DND-41 (cell line): ENCODE results near the gene ZNF366.

Source experiments
- ATAC-seq: fragments of 200-7000 bp; cut with Tn5 transposase; 3 replicates; pipeline ENCODE4 v1.9.1; 2021; ENCODE audit warnings: low read depth; ENCODE audit not compliant: insufficient read depth
- DNase-seq: peaks from one replicate; pipeline ENCODE4 v3.0.0-alpha.2; 2020
- H2AFZ ChIP-seq: 2 replicates; pipeline ENCODE4 v1.6.0; 2012; ENCODE audit warnings: low read depth, low read length
- H3K27ac ChIP-seq: 2 replicates; pipeline ENCODE4 v1.5.1; 2012; ENCODE audit warnings: low read length, inconsistent platforms
- H3K27me3 ChIP-seq: fragments of 200-600 bp; sonication (generic); 2 replicates; pipeline ENCODE4 v1.6.0; 2012; ENCODE audit warnings: low read length, mild to moderate bottlenecking, inconsistent platforms; ENCODE audit not compliant: insufficient read depth, poor library complexity
- H3K36me3 ChIP-seq: 2 replicates; pipeline ENCODE4 v1.5.1; 2012; ENCODE audit warnings: low read length, inconsistent platforms; ENCODE audit not compliant: insufficient read depth
- H3K4me1 ChIP-seq: 2 replicates; pipeline ENCODE4 v1.5.1; 2012; ENCODE audit warnings: mild to moderate bottlenecking, low read length; ENCODE audit not compliant: insufficient read depth
- H3K4me2 ChIP-seq: 2 replicates; pipeline ENCODE4 v1.6.0; 2012; ENCODE audit warnings: mild to moderate bottlenecking, moderate library complexity, low read length, inconsistent platforms; ENCODE audit not compliant: insufficient read depth
- H3K4me3 ChIP-seq, 2 experiments: fragments of 200-600 bp in 1 of 2; shearing (Covaris generic) in 1 of 2; 2 replicates each; pipeline ENCODE4 v1.5.1; 2012 to 2016; ENCODE audit warnings: inconsistent platforms in 2 of 2, low read length in 2 of 2, mild to moderate bottlenecking in 2 of 2, low read depth in 1 of 2, moderate library complexity in 1 of 2
- H3K79me2 ChIP-seq: 2 replicates; pipeline ENCODE4 v1.6.0; 2012; ENCODE audit warnings: low read length, inconsistent platforms; ENCODE audit not compliant: insufficient read depth
- H3K9ac ChIP-seq: 2 replicates; pipeline ENCODE4 v1.6.0; 2012; ENCODE audit warnings: low read depth, mild to moderate bottlenecking, inconsistent platforms, low read length, moderate library complexity
- H3K9me3 ChIP-seq: 2 replicates; pipeline ENCODE4 v1.5.1; 2012; ENCODE audit warnings: low read length, moderate library complexity, mild to moderate bottlenecking, inconsistent platforms; ENCODE audit not compliant: insufficient read depth, severe bottlenecking
- H4K20me1 ChIP-seq: 2 replicates; pipeline ENCODE4 v1.6.0; 2012; ENCODE audit warnings: low read length; ENCODE audit not compliant: insufficient read depth
- EZH2 ChIP-seq: IDR thresholded peaks from 3 replicates; pipeline ENCODE4 v1.6.1; 2012; ENCODE audit warnings: borderline replicate concordance, low read depth, mild to moderate bottlenecking, moderate library complexity, low read length, inconsistent platforms; ENCODE audit not compliant: severe bottlenecking
- TF ChIP-seq, protein P1 (sequence below): IDR thresholded peaks from 2 replicates; pipeline ENCODE4 v1.5.1; 2012; ENCODE audit warnings: borderline replicate concordance, low read length, moderate library complexity, mild to moderate bottlenecking; ENCODE audit not compliant: poor library complexity, severe bottlenecking; ENCODE audit errors: extremely low read depth

ZNF366 gene

DNA sequence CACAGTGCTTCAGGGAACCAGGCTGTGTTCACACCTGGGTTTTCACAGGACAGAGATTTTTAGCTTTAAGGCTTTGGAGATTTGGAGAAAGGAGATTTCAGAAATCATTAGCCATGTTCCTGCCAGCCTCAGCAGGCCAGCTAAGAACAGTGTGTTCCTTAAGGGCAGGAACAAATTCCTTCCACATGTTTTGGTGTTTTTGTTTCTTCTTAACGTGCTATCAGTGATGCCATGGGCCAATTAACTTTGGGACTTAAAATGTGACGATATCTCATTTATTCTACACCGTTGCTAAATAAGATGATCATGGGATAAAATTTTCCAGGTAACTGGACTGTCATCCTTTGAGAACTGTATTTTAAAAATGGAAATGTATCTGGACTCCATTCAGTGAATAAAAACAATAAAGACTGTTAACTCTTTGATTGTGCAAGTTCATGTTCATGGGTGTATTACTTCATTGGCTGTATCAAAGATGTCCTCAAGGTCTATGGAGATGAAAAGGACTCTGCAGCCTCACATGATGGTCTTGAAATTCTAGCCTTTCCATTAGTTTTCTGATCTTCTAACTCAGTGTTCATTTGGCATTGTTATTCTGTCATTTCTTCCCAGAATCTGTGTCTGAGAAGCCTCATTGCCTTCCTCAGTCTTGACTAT lies 72.3 kb downstream of the ZNF366 start:
- Histone ChIP-seq H3K9me3 (no peaks in the 10 kb centered on the region), H3K4me1 (no peaks in the 10 kb centered on the region), H3K27ac (no peak overlapping the region), H3K79me2 (no peaks in the 10 kb centered on the region), H2AFZ (no peak overlapping the region), H3K27me3 (peaks cover 6% of the 10 kb centered on the region), H3K4me2 (no peak overlapping the region), H3K4me3 (no peak overlapping the region), H3K36me3 (no peaks in the 10 kb centered on the region), H4K20me1 (no peaks in the 10 kb centered on the region), H3K9ac (no peak overlapping the region)
- TF ChIP-seq, protein P1, sequence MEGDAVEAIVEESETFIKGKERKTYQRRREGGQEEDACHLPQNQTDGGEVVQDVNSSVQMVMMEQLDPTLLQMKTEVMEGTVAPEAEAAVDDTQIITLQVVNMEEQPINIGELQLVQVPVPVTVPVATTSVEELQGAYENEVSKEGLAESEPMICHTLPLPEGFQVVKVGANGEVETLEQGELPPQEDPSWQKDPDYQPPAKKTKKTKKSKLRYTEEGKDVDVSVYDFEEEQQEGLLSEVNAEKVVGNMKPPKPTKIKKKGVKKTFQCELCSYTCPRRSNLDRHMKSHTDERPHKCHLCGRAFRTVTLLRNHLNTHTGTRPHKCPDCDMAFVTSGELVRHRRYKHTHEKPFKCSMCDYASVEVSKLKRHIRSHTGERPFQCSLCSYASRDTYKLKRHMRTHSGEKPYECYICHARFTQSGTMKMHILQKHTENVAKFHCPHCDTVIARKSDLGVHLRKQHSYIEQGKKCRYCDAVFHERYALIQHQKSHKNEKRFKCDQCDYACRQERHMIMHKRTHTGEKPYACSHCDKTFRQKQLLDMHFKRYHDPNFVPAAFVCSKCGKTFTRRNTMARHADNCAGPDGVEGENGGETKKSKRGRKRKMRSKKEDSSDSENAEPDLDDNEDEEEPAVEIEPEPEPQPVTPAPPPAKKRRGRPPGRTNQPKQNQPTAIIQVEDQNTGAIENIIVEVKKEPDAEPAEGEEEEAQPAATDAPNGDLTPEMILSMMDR = no peak
- no peak for TF ChIP-seq EZH2
- DNase-seq (no peak), ATAC-seq (no peak)

DNA sequence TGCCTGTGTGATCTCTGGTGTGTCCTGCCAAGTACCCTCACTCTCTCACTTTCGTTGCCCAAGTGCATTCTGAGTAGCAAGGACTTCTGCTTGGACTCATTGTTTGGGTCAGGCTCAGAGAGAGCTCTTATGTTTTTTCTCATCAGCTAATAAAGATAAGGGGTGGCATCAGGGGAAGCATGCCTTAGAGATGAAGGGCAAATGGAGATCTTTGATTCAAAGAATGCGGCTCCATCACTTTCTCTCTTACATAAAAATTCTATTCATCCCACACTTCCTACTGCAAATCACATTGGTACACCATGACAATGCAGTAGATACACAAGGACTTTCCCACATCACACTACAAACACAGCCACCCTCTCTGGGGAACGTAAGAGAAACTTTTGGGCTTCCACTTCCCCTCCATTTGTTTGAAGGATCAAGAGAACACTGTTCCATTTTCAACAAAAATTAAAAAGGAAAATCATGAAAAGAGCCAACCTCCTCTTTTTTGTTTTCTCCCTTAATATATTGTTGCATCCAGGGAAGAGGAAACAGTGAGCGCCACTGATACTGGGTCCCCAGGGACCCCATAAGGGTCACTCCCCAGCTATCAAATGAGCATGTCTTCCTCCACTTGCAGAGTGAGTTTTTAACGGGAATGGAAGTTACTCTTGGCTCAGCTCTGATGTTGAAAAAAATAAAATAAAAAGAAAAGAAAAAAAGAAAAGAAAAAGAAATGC lies 73.0 kb downstream of the ZNF366 start:
- H3K27me3 ChIP-seq = peaks cover 2% of the 10 kb centered on the region
- H3K4me3 ChIP-seq = no peak overlapping the region
- no peaks in the 10 kb centered on the region for H3K4me1 ChIP-seq
- no peak overlapping the region for H3K27ac ChIP-seq
- ATAC-seq (no peak), DNase-seq (no peak)
- no peaks in the 10 kb centered on the region for H3K36me3 ChIP-seq
- no peak overlapping the region for H2AFZ ChIP-seq
- no peak for TF ChIP-seq EZH2
- TF ChIP-seq, protein P1 = no peak
- H3K9me3 ChIP-seq = no peaks in the 10 kb centered on the region
- H4K20me1 ChIP-seq = no peaks in the 10 kb centered on the region
- no peak overlapping the region for H3K9ac ChIP-seq
- H3K4me2 ChIP-seq = no peak overlapping the region
- no peaks in the 10 kb centered on the region for H3K79me2 ChIP-seq

DNA sequence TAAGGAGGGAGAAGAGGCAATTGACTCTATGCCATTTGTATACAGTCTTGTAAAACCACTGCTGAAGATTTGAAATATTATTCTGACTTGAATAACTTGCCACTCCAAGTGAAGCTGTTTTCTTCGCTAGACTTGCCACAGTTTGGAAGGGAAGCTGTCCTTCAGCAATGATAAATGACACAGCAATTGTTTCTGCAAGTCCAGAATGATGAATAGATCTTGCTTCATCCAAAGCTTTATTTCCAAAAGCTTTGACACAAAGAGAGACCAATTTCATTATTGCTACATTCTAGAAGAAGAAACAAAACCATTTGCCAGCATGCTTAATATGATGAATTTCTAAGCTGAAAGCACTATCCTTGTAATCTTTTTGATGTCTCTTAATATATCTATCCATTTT lies 73.7 kb downstream of the ZNF366 start:
- DNase-seq = no peak

More for the DNA sequence above, 73.7 kb downstream of the ZNF366 start:
- Histone ChIP-seq H3K9ac (no peak overlapping the region), H3K4me1 (no peaks in the 10 kb centered on the region), H3K4me3 (no peak overlapping the region), H3K9me3 (no peaks in the 10 kb centered on the region), H4K20me1 (no peaks in the 10 kb centered on the region), H3K27me3 (no peaks in the 10 kb centered on the region), H3K27ac (no peak overlapping the region), H2AFZ (no peak overlapping the region), H3K36me3 (no peaks in the 10 kb centered on the region), H3K4me2 (no peak overlapping the region), H3K79me2 (no peaks in the 10 kb centered on the region)
- no peak for ATAC-seq
- TF ChIP-seq EZH2 = no peak
- TF ChIP-seq, protein P1 = no peak
